CD1c-positive myeloid dendritic cell (primary cell): ENCODE results near the gene RCCD1.
A peak's percentile ranks its signal among the peaks of the same experiment; 100 is the strongest.
"Not testable (repeated sequence)": the region's sequence is repeated elsewhere in the genome, so short reads cannot be mapped to it uniquely, and the experiment has no call there.

Source experiments
- DNase-seq: peaks from one replicate; pipeline ENCODE4 v3.0.0-alpha.2; 2016; ENCODE audit errors: extremely low spot score

Gene RCCD1

DNA sequence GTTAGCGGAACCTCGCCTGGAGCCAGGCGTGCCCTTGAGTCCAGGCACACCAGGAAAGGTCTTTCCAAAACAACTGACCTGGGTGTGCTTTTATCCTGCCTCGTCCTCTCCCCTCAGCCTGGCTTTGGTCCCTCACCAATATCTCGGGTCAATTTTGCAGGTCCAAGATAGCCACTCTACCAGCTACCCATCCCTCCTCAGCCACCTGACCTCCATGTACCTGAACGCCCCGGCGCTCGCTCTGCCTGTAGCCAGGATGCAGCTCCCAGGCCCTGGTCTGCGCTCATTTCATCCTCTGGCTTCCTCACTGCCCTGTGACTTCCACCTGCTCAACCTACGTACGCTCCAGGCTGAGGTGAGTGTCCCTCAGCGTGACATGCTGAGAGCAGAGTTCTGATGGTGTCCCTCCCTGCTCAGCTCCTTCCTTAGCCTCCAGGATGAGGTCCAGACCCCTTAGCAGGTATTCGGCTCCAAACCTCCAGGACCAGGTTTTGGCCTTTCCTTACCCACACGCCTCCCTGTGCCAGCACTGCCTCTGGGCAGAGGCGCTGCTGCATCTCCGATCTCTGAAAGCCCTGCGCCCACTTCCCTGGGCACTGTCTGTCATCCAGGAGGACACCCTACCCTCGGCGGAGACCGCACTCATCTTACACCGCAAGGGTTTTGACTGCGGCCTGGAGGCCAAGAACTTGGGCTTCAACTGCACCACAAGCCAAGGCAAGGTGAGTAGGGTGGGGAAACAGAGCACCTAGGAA lies 36.5 kb upstream of the RCCD1 start:
- no peak for DNase-seq

DNA sequence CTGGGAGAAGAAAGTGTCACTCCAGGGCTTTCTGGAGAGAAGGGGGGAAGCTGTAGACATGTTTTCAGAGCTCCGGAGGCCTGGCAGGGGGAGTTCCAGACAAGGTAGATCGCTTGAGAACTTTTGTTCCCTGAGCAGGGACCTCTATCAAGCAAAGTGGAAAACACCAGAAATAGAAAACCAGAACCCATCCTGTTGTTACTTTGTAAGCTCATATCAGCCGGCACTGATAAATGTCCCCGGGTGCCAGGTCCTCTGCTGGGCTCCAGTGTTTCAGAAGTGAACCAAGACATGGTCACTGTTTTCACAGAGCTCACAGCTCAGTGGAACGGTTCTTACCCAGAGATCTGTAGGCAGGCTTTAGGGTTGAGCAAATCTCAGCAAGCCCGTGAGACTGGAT lies 35.8 kb upstream of the RCCD1 start:
- no peak for DNase-seq

DNA sequence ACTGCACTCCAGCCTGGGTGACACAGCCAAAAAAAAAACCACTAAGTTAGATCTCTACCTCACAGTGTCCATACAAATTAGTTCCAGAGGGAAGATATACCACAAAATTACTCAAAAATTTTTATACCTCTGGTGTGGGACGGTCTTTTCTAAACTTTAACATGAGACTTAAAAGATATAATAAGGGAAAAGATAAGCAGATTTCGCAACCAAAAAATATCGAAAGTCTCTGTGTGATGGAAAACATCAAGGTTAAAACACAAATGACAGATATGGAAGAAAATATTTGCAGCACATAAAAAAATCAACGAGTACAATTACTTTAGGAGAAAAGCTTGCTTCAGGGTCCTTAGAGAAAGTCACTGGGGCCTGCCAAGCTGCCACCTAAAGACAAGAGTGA lies 32.8 kb upstream of the RCCD1 start:
- no peak for DNase-seq

DNA sequence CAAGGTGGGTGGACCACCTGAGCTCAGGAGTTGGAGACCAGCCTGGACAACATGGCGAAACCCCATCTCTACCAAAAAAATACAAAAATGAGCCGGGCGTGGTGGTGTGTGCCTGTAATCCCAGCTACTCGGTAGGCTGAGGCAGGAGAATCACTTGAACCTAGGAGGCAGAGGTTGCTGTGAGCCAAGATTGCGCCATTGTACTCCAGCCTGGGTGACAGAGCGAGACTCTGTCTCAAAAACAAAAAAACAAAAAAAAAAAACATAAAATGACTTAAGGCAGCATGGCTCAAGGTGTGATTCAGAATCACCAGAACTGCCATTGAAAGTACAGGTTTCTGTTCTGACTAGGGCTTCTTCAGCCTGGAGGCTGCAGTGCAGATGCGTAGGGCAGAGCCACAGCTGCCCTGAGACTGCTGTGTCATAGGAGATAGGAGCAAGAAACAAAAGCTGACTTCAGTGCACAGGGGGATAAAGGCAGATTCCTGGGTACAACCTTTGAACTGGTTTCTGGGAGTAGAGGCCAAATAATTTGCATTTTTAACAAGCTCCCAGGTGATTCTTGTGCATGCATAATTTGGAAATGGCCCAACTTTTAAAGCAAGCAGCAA lies 31.9 kb upstream of the RCCD1 start:
- DNase-seq: not testable (repeated sequence)

DNA sequence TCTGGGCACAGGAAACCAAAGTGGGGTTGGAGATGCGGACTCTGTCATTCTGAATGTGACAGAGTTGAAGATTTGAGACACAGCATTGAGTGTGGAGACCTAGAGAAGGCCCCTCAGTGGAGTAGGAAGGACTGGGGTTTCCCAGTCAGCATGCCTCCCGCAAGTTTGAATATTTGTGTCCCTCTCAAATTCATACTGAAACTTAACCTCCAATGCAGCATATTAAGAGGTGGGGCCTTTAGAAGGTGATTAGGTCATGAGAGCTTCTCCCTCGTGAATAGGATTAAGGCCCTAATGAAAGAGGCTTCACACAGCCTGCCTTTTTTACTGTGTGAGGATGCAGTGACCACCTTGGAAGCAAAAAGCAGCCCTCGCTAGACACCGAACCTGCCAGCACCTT lies 30.3 kb upstream of the RCCD1 start:
- DNase-seq: no peak

DNA sequence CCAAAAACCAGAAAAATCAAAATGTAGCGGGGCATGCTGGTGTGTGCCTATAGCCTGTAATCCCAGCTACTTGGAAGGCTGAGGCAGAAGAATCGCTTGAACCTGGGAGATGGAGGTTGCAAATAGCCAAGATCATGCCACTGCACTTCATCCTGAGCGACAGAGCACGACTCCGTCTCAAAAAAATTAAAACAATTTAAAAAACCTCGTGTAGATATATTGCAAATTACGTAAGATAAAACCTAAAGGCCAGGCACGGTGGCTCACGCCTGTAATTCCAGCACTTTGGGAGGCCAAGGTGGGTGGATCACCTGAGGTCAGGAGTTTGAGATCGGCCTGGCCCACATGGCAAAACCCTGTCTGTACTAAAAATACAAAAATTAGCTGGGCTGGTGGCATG lies 27.9 kb upstream of the RCCD1 start:
- not testable (repeated sequence) for DNase-seq

DNA sequence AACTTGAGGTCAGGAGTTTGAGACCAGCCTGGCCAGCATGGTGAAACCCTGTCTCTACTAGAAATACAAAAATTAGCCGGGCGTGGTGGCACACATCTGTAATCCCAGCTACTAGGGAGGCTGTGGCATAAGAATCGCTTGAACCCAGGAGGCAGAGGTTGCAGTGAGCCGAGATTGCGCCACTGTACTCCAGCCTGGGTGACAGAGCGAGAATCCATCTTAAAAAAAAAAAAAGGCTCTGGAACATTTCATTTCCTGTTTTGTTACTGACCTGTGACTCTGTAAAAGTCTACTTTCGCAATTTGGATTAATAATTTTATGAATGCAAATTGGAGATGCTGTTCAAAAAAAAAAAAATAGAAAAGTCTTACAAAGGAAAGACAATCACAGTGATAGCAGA lies 26.6 kb upstream of the RCCD1 start:
- DNase-seq: peak; percentile 61

DNA sequence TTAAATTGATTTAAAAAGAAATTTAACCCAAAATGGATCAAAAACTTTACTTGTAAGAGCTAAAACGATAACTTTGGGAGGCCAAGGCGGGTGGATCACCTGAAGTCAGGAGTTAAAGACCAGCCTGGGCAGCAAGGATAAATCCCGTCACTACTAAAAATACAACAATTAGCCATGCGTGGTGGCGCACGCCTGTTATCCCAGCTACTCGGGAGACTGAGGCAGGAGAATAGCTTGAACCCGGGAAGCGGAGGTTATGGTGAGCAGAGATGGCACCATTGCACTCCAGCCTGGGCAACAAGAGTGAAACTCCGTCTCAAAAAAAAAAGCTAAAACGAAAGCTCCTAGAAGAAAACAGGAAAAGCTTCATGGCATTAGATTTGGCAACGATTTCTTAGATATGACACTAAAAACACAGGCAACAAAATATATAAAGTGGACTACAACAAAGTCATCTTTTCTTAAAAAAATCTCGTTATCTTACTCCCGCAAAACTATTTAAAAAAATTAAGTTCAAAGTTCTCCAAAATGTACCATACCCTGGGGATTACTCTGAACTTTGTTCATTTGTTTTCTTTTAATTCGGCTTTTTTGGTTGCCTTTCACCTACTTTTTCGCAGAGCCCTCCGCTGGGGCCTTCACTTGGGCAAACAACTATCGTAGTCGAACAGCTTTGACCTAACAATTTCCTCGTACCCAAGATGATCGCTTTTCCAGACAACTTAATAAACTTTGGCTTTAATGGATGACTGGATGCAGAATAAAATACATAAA lies 25.3 kb upstream of the RCCD1 start:
- peak; percentile 20 for DNase-seq

DNA sequence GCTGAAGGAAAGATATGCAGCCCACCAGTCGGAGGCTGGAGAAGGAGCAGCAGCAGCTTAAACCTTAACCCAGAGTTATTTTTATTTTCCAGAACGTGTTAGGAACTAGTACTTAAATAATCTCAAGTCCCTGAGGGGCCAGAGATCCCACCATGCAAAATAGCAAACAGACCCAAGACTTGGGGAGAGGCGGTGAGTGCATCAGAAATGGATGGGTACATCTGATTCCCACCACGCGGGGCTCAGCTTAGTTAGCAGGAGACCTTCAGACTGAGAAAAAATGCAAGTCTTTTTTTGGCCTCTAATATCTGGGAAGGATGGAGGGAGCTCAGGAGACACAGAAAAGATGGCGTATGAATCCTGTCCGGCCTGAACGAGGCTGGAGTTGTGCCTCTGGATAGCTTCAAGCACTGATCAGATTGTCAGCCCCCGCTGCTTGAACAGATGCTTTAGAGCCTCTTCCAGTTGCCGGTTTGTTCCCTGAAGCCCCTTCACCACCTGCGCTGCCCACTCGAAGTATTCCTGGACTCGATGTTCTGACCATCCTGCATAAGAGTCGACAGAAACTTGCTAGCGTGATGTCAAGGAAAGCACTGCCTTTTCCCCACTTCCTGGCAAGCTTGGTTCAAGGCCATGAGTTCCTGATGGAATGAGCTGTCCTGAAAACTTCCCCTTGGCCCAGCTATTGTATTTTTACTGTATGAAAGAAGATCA lies 23.7 kb upstream of the RCCD1 start:
- no peak for DNase-seq

DNA sequence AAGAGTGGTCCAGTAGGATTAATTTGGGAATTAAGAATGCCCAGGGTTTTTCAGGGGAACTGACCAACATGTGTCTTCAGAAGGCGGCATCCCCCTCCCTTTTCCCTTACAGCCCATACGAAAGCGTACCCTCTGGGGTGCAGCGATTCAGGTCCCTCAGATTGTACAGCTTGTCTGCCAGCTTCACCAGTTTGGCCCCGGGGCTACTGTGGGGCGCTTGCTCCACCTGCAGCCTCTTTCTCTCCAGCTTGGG lies 23.2 kb upstream of the RCCD1 start:
- DNase-seq: no peak

DNA sequence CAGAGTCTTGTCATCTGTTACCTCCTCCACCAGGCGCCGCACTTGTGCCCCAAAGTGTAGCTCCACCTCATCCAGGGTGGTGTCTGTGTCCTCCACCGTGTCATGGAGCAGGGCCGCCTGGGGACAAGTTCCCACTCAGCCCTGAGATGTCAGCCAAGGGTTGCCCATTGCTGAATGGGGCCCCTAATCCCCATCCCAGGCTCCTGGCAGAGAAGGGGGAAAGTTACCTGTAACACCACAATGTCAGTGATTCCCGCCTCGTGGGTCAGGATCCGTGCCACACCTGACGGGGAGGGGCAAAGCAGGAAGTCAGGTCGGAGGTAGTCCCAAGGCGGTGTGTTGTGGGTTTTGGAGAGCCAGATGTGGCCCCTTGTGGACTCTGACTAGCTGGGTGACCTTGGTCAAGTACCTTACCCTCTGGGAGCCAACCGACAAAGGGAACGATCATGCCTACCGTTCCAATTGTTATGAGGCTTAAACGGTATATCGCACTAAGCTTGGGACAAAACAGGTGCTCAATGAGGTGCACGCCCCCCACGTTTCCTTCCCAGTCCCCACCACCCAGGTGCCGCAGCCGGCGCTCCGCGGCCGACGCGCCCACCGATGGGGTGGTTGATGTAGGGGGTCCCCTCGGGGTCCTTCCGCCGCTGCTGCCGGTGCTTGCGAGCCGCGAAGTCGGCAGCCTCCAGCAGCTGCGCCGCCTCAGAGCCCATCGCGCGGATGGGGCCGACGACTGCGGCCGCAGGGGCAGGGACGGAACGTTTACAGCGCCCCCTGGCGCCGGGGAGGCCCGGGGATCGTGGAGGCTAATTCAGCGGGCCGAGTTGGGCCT lies 22.6 kb upstream of the RCCD1 start, which contains the start of gene HDDC3:
HDDC3 (minus strand) TSS at position 722 of the 832 bp plus-strand sequence; CDS start at position 713, 9 bp downstream.
- peak; percentile 92 for DNase-seq

DNA sequence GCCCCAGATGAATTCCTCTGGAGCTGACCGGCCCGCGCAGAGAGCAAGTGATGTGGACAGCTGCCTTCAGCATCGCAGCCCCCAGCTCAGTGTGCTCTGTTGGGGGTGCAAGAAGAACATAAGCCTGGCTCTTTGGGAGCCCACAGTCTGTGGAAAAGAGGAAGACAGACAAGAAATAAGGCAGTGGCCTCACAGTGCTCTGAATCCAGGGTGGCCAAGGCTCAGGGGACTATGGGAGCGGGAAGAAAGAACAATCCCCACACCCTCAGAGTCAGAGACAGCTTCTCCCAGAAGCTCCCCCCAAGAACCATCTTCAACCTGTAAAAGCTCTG lies 22.1 kb upstream of the RCCD1 start:
- DNase-seq: no peak

DNA sequence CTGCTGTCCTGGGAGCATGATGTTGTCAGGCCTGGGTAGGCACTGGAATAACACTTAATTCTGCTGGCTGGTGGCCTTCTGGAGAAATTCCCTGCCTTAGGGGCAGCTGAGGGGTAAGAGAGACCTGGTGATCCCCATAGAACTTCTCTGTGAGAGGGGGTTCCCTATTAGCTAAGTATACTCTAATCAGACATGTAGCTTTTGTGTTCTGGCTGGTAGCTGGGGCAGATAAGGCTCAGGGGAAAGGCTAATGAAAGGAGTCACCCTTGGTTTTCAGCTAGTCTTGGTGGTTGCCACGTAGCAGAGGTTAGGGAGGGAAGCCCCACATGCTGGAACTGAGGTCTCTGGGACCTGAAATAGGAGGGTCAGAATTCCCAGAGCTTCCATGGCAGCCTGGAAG lies 21.4 kb upstream of the RCCD1 start:
- no peak for DNase-seq

DNA sequence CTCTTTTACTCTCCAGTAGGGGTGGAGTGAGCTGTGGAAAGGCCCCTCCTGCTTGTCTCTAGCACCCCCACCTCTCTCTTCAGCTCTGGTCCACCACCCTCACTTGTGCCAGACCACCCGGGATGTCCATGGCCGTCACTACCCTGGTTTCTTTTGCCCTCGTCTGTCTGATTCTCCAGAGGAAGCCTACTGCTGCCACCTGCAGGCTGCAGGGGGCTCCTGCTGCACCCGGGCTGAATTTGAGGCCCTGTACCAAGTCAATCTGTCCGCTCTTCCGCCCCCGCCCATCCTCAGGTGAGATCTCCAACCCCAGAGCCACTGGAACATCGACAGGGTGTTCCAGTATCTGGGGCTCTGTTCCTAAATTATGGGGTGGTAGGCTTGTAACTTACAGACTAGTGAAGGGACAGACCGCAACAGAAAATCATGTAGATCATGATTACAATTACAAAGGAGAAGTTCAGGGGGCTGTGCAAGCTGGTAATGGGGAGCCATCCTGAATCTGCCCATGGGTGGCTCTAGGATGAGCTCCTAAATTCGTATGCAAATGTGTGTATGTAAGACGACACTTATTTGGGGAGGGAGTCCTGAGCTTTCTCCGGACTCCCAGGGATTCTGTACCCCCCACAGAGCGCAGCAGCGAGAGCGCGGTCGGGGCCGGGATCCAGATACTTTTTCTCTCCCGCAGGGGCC lies 20.3 kb upstream of the RCCD1 start:
- DNase-seq: peak; percentile 82

DNA sequence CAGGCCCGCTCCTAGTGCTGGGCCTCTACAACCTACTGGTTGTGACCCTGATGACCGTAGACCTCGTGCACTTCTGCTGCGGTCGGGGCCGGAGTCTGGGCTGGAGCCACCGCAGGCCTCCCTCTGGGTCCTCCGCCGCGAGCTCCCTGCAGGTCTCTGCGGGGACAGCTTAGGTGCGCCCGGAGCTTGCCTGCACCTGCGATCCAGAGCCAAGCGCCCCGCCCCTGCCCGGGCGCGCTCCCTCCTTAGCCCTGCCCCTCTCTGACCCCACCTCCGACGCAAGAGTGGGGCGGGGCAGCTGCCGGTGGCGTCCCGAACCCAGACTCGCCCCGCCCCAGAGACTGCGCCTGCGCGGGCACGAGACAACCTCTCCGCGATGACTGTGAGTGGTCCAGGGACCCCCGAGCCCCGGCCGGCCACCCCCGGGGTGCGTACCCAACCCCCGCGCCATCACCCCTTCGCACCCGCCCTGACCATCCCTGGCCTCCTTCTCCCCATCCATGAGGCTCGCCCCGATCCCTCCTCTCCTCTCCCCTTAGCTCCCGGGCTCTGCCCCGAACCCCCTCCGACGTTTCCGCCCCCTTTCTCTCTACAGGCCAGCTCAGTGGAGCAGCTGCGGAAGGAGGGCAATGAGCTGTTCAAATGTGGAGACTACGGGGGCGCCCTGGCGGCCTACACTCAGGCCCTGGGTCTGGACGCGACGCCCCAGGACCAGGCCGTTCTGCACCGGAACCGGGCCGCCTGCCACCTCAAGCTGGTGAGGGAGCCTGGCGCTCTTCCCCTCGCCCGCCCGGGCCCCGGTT lies 19.5 kb upstream of the RCCD1 start, which contains the start of gene UNC45A:
UNC45A (plus strand) TSS at position 337 of the 803 bp plus-strand sequence; CDS start at position 377, 40 bp downstream.
- DNase-seq: peak; percentile 90

DNA sequence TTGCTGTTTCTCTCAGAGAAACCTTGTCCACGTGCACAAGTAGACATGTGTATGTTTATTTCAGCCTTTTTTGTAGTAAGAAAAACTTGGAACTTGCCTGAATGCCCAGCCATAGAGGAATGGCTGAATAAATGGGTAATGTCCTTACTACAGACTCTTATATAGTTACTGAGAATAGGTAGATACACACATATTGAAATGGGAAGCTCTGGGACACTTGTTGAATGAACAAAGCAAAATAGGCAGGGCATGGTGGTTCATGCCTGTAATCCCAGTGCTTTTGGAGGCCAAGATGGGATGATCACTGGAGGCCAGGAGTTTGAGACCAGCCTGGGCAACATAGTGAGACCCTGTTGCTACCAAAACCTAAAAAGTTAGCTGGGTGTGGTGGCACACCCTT lies 17.9 kb upstream of the RCCD1 start:
- DNase-seq: no peak

DNA sequence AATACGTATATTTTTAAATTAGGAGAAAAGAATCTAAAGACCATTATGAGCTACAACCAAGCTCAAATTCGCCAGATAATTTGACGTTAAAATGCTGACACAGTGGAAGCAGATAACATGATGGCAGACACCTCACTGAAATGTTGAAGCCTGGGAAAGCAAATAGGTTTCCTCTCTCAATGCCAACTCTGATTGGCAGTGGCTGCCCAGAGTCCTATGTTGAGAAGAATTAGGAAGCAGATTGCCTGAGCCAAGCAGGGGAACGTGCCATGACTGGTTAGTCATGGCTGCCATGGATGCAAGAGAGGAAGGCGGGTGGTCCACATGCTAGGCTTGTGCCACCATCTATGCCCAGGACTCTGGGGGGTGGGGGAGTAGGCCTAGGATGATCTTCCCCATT lies 16.4 kb upstream of the RCCD1 start:
- no peak for DNase-seq

DNA sequence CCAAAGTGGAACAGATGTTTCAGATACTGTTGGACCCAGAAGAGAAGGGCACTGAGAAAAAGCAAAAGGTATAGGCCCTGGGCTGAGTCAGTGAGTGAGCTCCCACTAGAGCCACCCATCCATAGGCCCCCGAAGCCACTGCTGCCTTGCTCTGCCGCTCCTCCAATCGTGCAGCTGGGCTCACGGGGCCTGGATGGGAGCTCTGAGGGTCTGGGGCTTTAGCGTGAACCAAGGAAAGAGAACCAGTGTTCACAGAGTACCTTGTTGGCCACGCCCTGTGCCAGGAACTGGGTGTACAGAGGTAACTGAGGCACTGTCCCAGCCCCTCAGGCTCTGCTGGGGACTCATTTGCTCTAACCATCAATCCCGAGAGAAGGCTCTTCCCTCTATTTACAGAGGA lies 14.9 kb upstream of the RCCD1 start:
- DNase-seq: no peak

DNA sequence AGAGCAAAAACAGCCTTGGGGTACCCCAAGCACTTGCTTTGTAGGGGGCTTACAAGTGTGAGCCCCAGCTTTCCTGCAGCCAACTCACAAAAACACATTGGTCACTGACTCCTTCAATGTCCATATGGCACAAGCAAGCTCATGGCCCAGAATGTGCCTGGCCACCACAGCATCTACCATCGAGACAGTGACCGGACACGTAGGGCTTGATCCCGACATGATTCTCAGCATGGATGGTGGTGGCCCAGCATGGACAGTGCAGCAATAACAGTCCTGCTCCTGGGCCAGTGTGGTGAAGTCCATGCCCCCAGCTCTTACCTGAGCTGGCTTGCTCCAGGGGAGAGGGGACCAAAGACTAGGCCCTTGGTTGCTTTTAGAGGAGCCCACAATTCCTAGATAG lies 13.6 kb upstream of the RCCD1 start:
- DNase-seq: no peak
